Panc1 (cell line): ENCODE measurements around the gene ABI3BP. TPM values are rescaled to one million over a fixed set of nuclear protein-coding genes. Genes with fewer than 3 reads are reported as not detected.

ENCODE experiments used
- ATAC-seq: fragments of 200-7000 bp; cut with Tn5 transposase; 2 replicates; pipeline ENCODE4 v1.9.1; 2020; ENCODE audit warnings: mild to moderate bottlenecking, moderate library complexity
- BruUV-seq: library from RNA; stranded (reverse); fragments of 400-500 nt; replicated peaks from 2 replicates; lab custom pipeline; 2021; lab: Mats Ljungman, UMichigan
- CTCF ChIA-PET: fragments of 300-600 bp; sonication (Branson Sonifier 250); formaldehyde crosslinking; loops from one replicate; lab custom pipeline; 2022; ENCODE audit warnings: antibody characterized with exemption; lab: Charles Lee
- POLR2A ChIA-PET: fragments of 300-600 bp; sonication (Branson Sonifier 250); formaldehyde crosslinking; loops from one replicate; lab custom pipeline; 2022; ENCODE audit warnings: antibody characterized with exemption; lab: Charles Lee
- DNase-seq: peaks from one replicate; pipeline ENCODE4 v3.0.0-alpha.2; 2010; ENCODE audit warnings: low read depth, low spot score
- H3K27ac ChIP-seq: 2 replicates; pipeline ENCODE4 v1.5.1; 2011; ENCODE audit warnings: mild to moderate bottlenecking, low read length, inconsistent platforms
- H3K27me3 ChIP-seq: fragments of 200-500 bp; sonication (Bioruptor generic); 2 replicates; pipeline ENCODE4 v1.6.0; 2014; ENCODE audit warnings: low read length, inconsistent platforms; ENCODE audit not compliant: control insufficient read depth, insufficient read depth
- H3K36me3 ChIP-seq: fragments of 200-500 bp; sonication (Bioruptor generic); 2 replicates; pipeline ENCODE4 v1.5.1; 2014; ENCODE audit warnings: inconsistent platforms, mild to moderate bottlenecking, low read length, moderate library complexity; ENCODE audit not compliant: control insufficient read depth, insufficient read depth
- H3K4me1 ChIP-seq: 2 replicates; pipeline ENCODE4 v1.5.1; 2011; ENCODE audit warnings: inconsistent platforms, mild to moderate bottlenecking, low read length, moderate library complexity; ENCODE audit not compliant: control insufficient read depth, insufficient read depth
- H3K4me3 ChIP-seq, 2 experiments: 2 replicates each; pipeline ENCODE4 v1.5.1; 2011 to 2012; ENCODE audit warnings: low read depth in 2 of 2, low read length in 2 of 2, mild to moderate bottlenecking in 2 of 2, inconsistent platforms in 1 of 2, moderate library complexity in 1 of 2
- H3K9me3 ChIP-seq: fragments of 200-500 bp; sonication (Bioruptor generic); 2 replicates; pipeline ENCODE4 v1.5.1; 2014; ENCODE audit warnings: low read depth, mild to moderate bottlenecking, inconsistent platforms, low read length, moderate library complexity; ENCODE audit not compliant: control insufficient read depth, insufficient read depth
- CTCF ChIP-seq: fragments of 450-650 bp; IDR thresholded peaks from 2 replicates; pipeline ENCODE4 v1.5.1; 2017; ENCODE audit warnings: mild to moderate bottlenecking
- POLR2AphosphoS5 ChIP-seq: IDR thresholded peaks from 2 replicates; pipeline ENCODE4 v1.6.1; 2012; ENCODE audit warnings: mild to moderate bottlenecking, low read depth, low read length, moderate library complexity
- REST ChIP-seq, 2 experiments: IDR thresholded peaks; 2 replicates each; pipeline ENCODE4 v1.6.1; 2011 to 2012; ENCODE audit warnings: low read depth in 2 of 2, control low read depth in 1 of 2, low read length in 1 of 2, mild to moderate bottlenecking in 1 of 2, moderate library complexity in 1 of 2; ENCODE audit not compliant: insufficient read depth in 1 of 2
- SIN3A ChIP-seq: IDR thresholded peaks from 2 replicates; pipeline ENCODE4 v1.6.1; 2012; ENCODE audit warnings: low read depth, mild to moderate bottlenecking, low read length, moderate library complexity, borderline replicate concordance; ENCODE audit not compliant: insufficient read depth
- TCF7L2 ChIP-seq: IDR thresholded peaks from 2 replicates; pipeline ENCODE4 v1.6.1; 2011; ENCODE audit warnings: mild to moderate bottlenecking, low read depth, low read length, inconsistent platforms
- in situ Hi-C: cut with HindIII; loops from 2 replicates; pipeline ENCODE4 v1.10.0; 2016; ENCODE audit warnings: low sequenced_read_pairs, low pct_unique_long_range_greater_than_20kb
- intact Hi-C: fragments of 100-400 bp; cut with micrococcal nuclease; formaldehyde crosslinking; loops from one replicate; pipeline ENCODE4 v1.10.0; 2022; ENCODE audit not compliant: unreplicated experiment
- total RNA-seq: library from RNA; stranded (reverse); gene quantifications from one replicate; pipeline ENCODE4 v1.2.1, GENCODE V29; 2021; ENCODE audit not compliant: unreplicated experiment

Gene ABI3BP
- total RNA-seq, 1 experiment from 2014 or later = 0.21 TPM

- BruUV-seq = TSS peak; percentile 14
- no peak for TF ChIP-seq POLR2AphosphoS5
- TF ChIP-seq TCF7L2 = no peak
- DNase-seq (no peak), ATAC-seq (no peak)
- Histone ChIP-seq H3K27ac (no peak overlapping the region), H3K4me3 (no peak overlapping the region), H3K4me1 (no peaks in the 10 kb centered on the region), H3K36me3 (peaks cover 80% of the 10 kb centered on the region), H3K9me3 (no peaks in the 10 kb centered on the region), H3K27me3 (no peaks in the 10 kb centered on the region)
- ChIA-PET POLR2A (no interaction called here), CTCF (no interaction called here)
- in situ Hi-C loops (no loop called here), intact Hi-C loops (no loop called here)
Observed at GRCh38 chr3:100748220-100748619, 245.0 kb downstream of the ABI3BP start.

- DNase-seq = no peak
- H3K4me3 ChIP-seq = no peak overlapping the region
- no peaks in the 10 kb centered on the region for H3K9me3 ChIP-seq
- H3K27ac ChIP-seq = no peak overlapping the region
- BruUV-seq = no TSS peak
- no peak for ATAC-seq
- peaks cover 94% of the 10 kb centered on the region for H3K36me3 ChIP-seq
- in situ Hi-C loops = no loop called here
- intact Hi-C loops = no loop called here
- no peaks in the 10 kb centered on the region for H3K4me1 ChIP-seq
- CTCF ChIA-PET = no interaction called here
- POLR2A ChIA-PET = no interaction called here
- TF ChIP-seq TCF7L2 (no peak), SIN3A (no peak), POLR2AphosphoS5 (no peak), REST (IDR thresholded peaks at IDR 0.05; ENCODE audit: insufficient read depth in 1 of 2, low read depth in 2 of 2, low read length in 1 of 2) (no peak), CTCF (no peak)
- no peaks in the 10 kb centered on the region for H3K27me3 ChIP-seq
Observed at GRCh38 chr3:100746092-100746491, 247.1 kb downstream of the ABI3BP start.

- ATAC-seq = no peak
Observed at GRCh38 chr3:100745617-100746016, 247.6 kb downstream of the ABI3BP start.

More at GRCh38 chr3:100745617-100746016, 247.6 kb downstream of the ABI3BP start:
- H3K36me3 ChIP-seq = peaks cover 94% of the 10 kb centered on the region
- TF ChIP-seq TCF7L2 (no peak), CTCF (no peak), POLR2AphosphoS5 (no peak), SIN3A (no peak), REST (IDR thresholded peaks at IDR 0.05; ENCODE audit: insufficient read depth in 1 of 2, low read depth in 2 of 2, low read length in 1 of 2) (no peak)
- CTCF ChIA-PET = no interaction called here
- intact Hi-C loops = no loop called here
- H3K4me1 ChIP-seq = no peaks in the 10 kb centered on the region
- H3K4me3 ChIP-seq = no peak overlapping the region
- no peak for DNase-seq
- POLR2A ChIA-PET = no interaction called here
- no peaks in the 10 kb centered on the region for H3K27me3 ChIP-seq
- no peaks in the 10 kb centered on the region for H3K9me3 ChIP-seq
- BruUV-seq = no TSS peak
- in situ Hi-C loops = no loop called here
- no peak overlapping the region for H3K27ac ChIP-seq
